Fibroblast of villous mesenchyme (primary cell): Measurements from ENCODE around the gene PSAP. TPM values are rescaled to one million over a fixed set of nuclear protein-coding genes. Genes with fewer than 3 reads are reported as not detected.
"Not testable (repeated sequence)": the region's sequence is repeated elsewhere in the genome, so short reads cannot be mapped to it uniquely, and the experiment has no call there.

ENCODE experiments used
- DNase-seq: peaks from one replicate; pipeline ENCODE4 v3.0.0-alpha.2; 2010; ENCODE audit warnings: low read depth
- H3K4me3 ChIP-seq: 2 replicates; pipeline ENCODE4 v1.5.1; 2011; ENCODE audit warnings: low read depth, mild to moderate bottlenecking, low read length
- total RNA-seq: library from RNA; depleted of rRNA; stranded (reverse); fragments of >200 nt; gene quantifications from 2 replicates; pipeline ENCODE4 v1.2.3, GENCODE V29; 2012
- TF ChIP-seq, protein P1 (sequence below): IDR thresholded peaks from 2 replicates; pipeline ENCODE4 v1.5.1; 2012; ENCODE audit warnings: low read depth, mild to moderate bottlenecking, low read length; ENCODE audit not compliant: insufficient read depth

PSAP gene
- 521 and 543 TPM in 2 replicates for total RNA-seq

DNA sequence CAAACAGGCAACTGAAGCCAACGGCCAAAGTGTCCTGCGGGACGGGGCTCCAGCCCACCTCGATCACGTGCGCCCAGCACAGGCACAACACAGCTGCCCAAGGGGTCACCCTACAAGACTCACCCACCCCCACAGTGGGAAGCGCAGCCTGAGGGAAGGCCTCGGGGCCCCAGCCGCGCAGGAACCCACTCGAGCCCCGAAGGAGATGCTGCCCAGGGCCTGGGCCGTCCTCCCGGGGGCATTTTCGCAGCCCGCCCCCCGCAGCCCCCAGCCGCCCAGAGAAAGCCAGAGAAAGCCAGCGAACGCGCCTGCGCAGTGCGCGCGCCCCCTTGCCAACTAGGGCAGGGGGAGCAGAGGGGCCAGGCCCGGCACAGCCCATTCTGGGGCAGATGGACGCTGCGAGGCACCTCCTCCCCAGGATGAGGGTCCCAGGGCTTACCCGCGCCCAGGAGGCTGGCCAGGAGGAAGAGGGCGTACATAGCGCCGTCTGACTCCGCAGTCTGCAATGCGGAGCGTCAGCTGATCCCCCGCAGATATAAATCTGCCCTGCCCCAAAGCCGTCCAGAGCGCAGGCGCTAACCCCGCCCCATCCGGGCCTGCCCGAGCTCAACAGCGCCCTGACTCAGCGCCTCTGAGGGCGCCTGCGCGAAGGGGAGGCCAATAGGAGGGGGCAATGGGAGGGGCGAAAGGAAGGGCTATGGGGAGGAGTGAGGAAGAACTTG lies at the start of gene PSAP:
PSAP (minus strand) TSS at position 509 of the 722 bp plus-strand sequence; CDS start at position 479, 30 bp downstream.
- TF ChIP-seq, protein P1, sequence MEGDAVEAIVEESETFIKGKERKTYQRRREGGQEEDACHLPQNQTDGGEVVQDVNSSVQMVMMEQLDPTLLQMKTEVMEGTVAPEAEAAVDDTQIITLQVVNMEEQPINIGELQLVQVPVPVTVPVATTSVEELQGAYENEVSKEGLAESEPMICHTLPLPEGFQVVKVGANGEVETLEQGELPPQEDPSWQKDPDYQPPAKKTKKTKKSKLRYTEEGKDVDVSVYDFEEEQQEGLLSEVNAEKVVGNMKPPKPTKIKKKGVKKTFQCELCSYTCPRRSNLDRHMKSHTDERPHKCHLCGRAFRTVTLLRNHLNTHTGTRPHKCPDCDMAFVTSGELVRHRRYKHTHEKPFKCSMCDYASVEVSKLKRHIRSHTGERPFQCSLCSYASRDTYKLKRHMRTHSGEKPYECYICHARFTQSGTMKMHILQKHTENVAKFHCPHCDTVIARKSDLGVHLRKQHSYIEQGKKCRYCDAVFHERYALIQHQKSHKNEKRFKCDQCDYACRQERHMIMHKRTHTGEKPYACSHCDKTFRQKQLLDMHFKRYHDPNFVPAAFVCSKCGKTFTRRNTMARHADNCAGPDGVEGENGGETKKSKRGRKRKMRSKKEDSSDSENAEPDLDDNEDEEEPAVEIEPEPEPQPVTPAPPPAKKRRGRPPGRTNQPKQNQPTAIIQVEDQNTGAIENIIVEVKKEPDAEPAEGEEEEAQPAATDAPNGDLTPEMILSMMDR: no peak
- peak within 1 kb of the TSS; percentile 97 for H3K4me3 ChIP-seq
- peak; percentile 98 for DNase-seq

DNA sequence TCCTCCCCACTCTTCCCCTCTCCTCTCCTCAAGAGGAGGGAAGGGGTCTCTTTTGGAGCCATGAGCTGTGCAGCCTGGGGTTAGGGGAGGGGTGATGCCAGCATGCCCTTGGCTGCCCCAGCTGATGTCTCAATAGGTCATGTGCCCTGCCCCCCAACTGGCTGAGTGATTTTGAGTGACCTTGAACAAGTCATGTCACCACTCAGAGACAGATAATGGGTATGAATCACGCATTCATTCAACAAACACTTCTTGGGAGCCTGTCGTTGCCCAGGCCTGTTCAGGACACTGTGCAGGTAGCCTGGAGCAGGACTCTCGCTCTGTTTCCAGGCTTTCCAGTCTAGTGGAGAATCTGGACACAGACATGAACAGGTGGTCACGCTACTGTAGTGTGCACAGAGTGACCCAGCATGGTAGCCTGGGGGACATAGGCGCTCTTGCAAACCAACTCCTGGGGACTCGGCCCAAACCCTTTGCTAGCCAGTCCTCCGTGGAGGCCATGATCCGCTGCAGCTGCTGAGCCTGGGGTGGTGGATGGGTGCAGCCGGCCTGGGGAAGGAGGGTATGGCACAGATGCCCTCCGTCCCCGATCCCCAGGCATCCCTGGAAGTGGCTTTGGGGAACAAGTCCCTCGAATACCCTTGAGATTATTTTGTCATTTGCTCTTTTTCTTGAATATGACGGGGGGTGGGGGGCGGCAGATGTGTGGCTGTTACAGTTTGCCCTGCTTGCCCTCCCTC lies 49.6 kb upstream of the PSAP start:
- DNase-seq: no peak
- no peak overlapping the region for H3K4me3 ChIP-seq
- TF ChIP-seq, protein P1: no peak

DNA sequence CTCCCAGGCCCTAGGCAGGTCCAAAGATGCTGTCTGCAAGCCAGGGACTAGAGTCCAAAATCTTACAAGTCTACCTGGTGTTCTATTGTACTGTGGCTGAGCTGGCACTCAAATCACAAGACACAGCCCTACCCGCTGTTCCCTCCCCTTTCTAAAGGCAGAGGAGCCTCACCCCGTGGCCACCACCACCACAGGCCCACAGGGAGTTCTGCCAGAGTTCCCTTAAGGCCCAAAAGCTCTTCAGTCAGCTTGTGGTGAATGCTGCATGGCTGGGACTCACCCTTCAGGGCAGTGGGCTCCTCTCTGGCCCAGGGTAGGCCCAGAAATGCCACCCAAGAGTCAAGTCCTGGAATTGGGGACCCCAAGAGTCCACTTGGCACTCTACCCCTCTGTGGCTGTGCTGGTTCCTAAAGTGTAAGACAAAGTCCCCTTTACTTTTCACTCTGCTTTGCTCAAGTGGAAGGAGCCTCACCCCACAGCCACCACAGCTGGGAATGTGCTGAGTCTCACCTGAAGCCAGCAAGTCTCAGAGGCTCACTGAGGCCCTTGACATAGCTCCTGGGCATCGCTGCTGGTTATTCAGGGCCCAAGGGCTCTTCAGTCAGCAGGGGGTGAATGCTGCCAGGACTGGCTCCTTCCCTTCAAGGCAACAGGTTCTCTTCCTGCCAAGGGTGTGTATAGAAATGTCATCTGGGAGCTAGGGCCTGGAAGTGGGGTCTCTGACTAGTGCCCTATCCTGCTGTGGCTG lies 48.8 kb upstream of the PSAP start:
- TF ChIP-seq, protein P1: no peak
- no peak for DNase-seq
- no peak overlapping the region for H3K4me3 ChIP-seq

DNA sequence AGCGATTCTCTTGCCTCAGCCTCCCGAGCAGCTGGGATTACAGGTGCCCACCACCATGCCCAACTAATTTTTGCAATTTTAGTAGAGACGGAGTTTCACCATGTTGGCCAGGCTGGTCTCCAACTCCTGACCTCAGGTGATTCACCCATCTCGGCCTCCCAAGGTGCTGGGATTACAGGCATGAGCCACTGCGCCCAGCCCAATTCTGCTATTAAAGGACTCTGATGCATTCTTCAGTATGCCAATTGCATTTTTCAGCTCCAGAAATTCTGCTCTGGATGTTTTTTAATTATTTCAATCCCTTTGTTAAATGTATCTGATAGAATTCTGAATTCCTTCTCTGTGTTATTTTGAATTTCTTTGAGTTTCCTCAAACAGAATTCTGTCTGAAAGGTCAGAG lies 47.3 kb upstream of the PSAP start:
- not testable (repeated sequence) for DNase-seq, H3K4me3 ChIP-seq

DNA sequence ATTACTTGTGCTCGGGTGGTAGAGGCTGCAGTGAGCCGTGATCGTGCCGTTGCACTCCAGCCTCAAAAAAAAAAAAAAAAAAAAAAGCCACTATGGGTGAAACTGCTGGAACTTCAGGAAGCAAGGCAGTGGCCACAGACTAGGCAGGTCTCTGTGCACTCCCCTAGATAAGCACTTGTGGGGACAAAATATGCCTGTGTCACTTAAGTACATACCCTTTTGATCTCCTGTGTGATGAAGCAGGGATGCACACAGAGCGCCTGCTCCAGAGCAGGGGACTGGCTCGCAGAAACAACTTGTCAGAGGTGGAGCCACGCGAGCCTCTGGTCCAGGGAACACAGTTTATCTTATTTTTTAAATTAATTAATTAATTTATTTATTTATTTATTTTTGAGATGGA lies 42.9 kb upstream of the PSAP start:
- TF ChIP-seq, protein P1: no peak
- no peak overlapping the region for H3K4me3 ChIP-seq
- no peak for DNase-seq

DNA sequence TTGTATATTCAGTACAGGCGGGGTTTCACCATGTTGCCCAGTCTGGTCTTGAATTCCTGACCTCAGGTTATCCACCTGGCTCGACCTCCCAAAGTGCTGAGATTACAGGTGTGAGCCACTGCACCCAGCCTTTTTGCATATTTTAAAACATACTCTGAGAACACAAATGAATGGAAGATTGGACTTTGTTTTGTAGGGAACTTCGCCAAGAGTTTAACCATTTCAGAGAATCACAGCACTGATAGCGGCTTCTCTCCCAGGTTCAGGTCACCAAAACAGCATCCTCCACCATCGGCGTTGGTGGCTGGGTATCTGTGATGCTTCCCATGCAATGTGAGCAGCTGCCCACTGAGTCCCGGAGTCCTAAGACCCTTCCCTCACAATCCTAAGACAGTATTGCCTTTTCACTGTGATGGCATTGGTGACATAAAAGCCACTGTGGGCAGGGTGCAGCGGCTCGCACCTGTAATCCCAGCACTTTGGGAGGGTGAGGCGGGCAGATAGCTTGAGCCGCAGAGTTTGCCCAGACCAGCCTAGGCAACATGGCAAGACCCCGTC lies 42.3 kb upstream of the PSAP start:
- DNase-seq: no peak
- no peak overlapping the region for H3K4me3 ChIP-seq
- TF ChIP-seq, protein P1: no peak

DNA sequence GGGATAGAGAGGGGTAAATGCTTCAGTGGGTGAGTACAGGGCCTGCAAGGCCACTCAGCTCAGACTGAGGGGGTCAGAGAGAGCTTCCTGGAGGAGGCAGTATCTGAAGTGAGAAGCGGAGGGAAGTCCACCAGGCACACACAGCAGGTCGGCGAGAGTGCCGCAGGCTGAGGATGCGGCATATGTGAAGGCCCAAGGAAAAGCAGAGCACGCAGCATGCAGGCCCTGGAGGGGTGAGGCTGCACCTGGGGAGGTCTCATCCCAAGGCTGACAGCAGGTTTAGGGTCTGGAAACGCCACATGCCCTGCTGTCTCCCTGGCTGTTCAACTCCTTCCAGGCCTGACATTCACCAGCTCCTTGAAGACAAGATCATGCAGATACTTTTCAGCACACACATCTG lies 40.4 kb upstream of the PSAP start:
- no peak for DNase-seq
- TF ChIP-seq, protein P1: no peak
- H3K4me3 ChIP-seq: no peak overlapping the region
